SK-N-SH (cell line): ENCODE data around the gene CEACAM5. TPM values are rescaled to one million over a fixed set of nuclear protein-coding genes. Genes with fewer than 3 reads are reported as not detected.
A peak's percentile ranks its signal among the peaks of the same experiment; 100 is the strongest.
"Not testable (repeated sequence)": the region's sequence is repeated elsewhere in the genome, so short reads cannot be mapped to it uniquely, and the experiment has no call there.

Experiments used
- CTCF ChIA-PET: fragments of 300-600, 350-600 bp; formaldehyde crosslinking; extraction: SDS; loops from one replicate; lab custom pipeline; 2021; lab: Yijun Ruan, JAX
- POLR2A ChIA-PET: fragments of 350-600 bp; sonication (Branson Sonifier 250); formaldehyde crosslinking; extraction: SDS; loops from one replicate; lab custom pipeline; 2020; ENCODE audit warnings: antibody characterized with exemption, inconsistent platforms; lab: Yijun Ruan, JAX
- DNase-seq: peaks from one replicate; pipeline ENCODE4 v3.0.0; 2012
- H2AFZ ChIP-seq: fragments of 200-600 bp; sonication (generic); 2 replicates; pipeline ENCODE4 v1.8.1; 2016; ENCODE audit warnings: antibody characterized with exemption, mild to moderate bottlenecking, low read depth
- H3F3A ChIP-seq: fragments of 200-600 bp; sonication (generic); replicated peaks from 2 replicates; pipeline ENCODE3; 2016; ENCODE audit warnings: antibody characterized with exemption, mild to moderate bottlenecking; ENCODE audit not compliant: insufficient read depth
- H3K27ac ChIP-seq, 2 experiments: fragments of 200-500 bp in 1 of 2; fragments of 200-600 bp in 1 of 2; sonication (Bioruptor generic) in 1 of 2; sonication (generic), shearing (Covaris generic) in 1 of 2; 2 replicates each; pipeline versions ENCODE4 v1.5.1 to v1.6.1; 2014 to 2016; ENCODE audit warnings: low read depth in 2 of 2, inconsistent platforms in 1 of 2, low read length in 1 of 2, mild to moderate bottlenecking in 1 of 2, mixed read lengths in 1 of 2
- H3K27me3 ChIP-seq: fragments of 200-600 bp; sonication (generic), shearing (Covaris generic); 2 replicates; pipeline ENCODE4 v1.6.1; 2016; ENCODE audit warnings: mixed run types; ENCODE audit not compliant: insufficient read depth
- H3K36me3 ChIP-seq, 2 experiments: fragments of 200-500 bp in 1 of 2; fragments of 200-600 bp in 1 of 2; sonication (Bioruptor generic) in 1 of 2; sonication (generic) in 1 of 2; replicated peaks in 1 of 2; 2 replicates each; pipeline versions ENCODE3 to v1.5.1; 2014 to 2016; ENCODE audit warnings: low read length in 1 of 2, mild to moderate bottlenecking in 1 of 2; ENCODE audit not compliant: insufficient read depth in 2 of 2, control insufficient read depth in 1 of 2
- H3K4me1 ChIP-seq, 2 experiments: fragments of 200-500 bp in 1 of 2; fragments of 200-600 bp in 1 of 2; sonication (Bioruptor generic) in 1 of 2; sonication (generic), shearing (Covaris generic) in 1 of 2; 2 replicates each; pipeline versions ENCODE4 v1.5.1 to v1.6.1; 2014 to 2016; ENCODE audit warnings: low read depth in 1 of 2, low read length in 1 of 2, mixed run types in 1 of 2; ENCODE audit not compliant: insufficient read depth in 2 of 2, control insufficient read depth in 1 of 2
- H3K4me2 ChIP-seq: fragments of 200-600 bp; sonication (generic), shearing (Covaris generic); 2 replicates; pipeline ENCODE4 v1.6.1; 2017; ENCODE audit warnings: mixed run types
- H3K4me3 ChIP-seq, 2 experiments: fragments of 200-500 bp in 1 of 2; fragments of 200-600 bp in 1 of 2; sonication (Bioruptor generic) in 1 of 2; sonication (generic), shearing (Covaris generic) in 1 of 2; 2 replicates each; pipeline versions ENCODE4 v1.5.1 to v1.8.1; 2014 to 2016; ENCODE audit warnings: low read depth in 2 of 2, inconsistent platforms in 1 of 2, low read length in 1 of 2, mild to moderate bottlenecking in 1 of 2, mixed read lengths in 1 of 2, moderate library complexity in 1 of 2
- H3K79me2 ChIP-seq: fragments of 200-600 bp; sonication (generic); 2 replicates; pipeline ENCODE4 v1.8.1; 2017; ENCODE audit warnings: mild to moderate bottlenecking; ENCODE audit not compliant: insufficient read depth
- H3K9ac ChIP-seq: fragments of 200-600 bp; sonication (generic); 2 replicates; pipeline ENCODE4 v1.6.1; 2017; ENCODE audit warnings: mixed run types
- H3K9me2 ChIP-seq: fragments of 200-600 bp; sonication (generic); 2 replicates; pipeline ENCODE4 v1.6.1; 2017; ENCODE audit warnings: mixed run types
- H3K9me3 ChIP-seq: fragments of 200-600 bp; sonication (generic); 2 replicates; pipeline ENCODE4 v1.6.1; 2017; ENCODE audit warnings: mixed run types, mild to moderate bottlenecking, moderate library complexity
- H4K20me1 ChIP-seq: fragments of 200-600 bp; sonication (generic); 2 replicates; pipeline ENCODE4 v1.6.1; 2017; ENCODE audit warnings: mild to moderate bottlenecking, mixed run types; ENCODE audit not compliant: insufficient read depth
- CTCF ChIP-seq: fragments of 200-600 bp; sonication (generic); IDR thresholded peaks from 2 replicates; pipeline ENCODE4 v1.6.1; 2017; ENCODE audit warnings: antibody characterized with exemption, mild to moderate bottlenecking, moderate library complexity
- FOXJ3 ChIP-seq: sonication (generic); formaldehyde crosslinking; IDR thresholded peaks from 2 replicates; pipeline ENCODE4 v1.5.1; 2020; ENCODE audit warnings: mild to moderate bottlenecking, missing genetic modification reagents
- FOXM1 ChIP-seq: IDR thresholded peaks from 2 replicates; pipeline ENCODE4 v1.4.0; 2012; ENCODE audit warnings: low read depth, mild to moderate bottlenecking
- IRF3 ChIP-seq: fragments of 150-350 bp; IDR thresholded peaks from 2 replicates; pipeline ENCODE4 v1.6.1; 2016; ENCODE audit warnings: mild to moderate bottlenecking, low read depth, low read length
- RFX5 ChIP-seq: IDR thresholded peaks from 2 replicates; pipeline ENCODE4 v1.6.1; 2012; ENCODE audit warnings: mild to moderate bottlenecking, improper control_type of control experiment, low read length
- SMC3 ChIP-seq: IDR thresholded peaks from 2 replicates; pipeline ENCODE4 v1.6.1; 2012; ENCODE audit warnings: low read depth, low read length, improper control_type of control experiment
- WGBS: methylation state at CpG from one replicate; pipeline ENCODE4 v1.1.6; 2017; ENCODE audit warnings: low lambda C conversion rate; 5-methylcytosine and 5-hydroxymethylcytosine counted together
- polyA plus RNA-seq, 3 experiments: library from polyadenylated mRNA; depleted of rRNA; stranded (reverse); fragments of >200 nt; gene quantifications; 2 replicates each; pipeline ENCODE4 v1.2.3, GENCODE V29; 2012

Gene CEACAM5
- polyA plus RNA-seq, 1 of the 3 experiments (the other 2 are of a cell fraction) = not detected

GRCh38 chr19:41750248-41751134, 42.1 kb downstream of the CEACAM5 start:
- H3K4me2 ChIP-seq, POLR2A ChIA-PET: not testable (repeated sequence)

GRCh38 chr19:41753159-41753558, 44.7 kb downstream of the CEACAM5 start:
- CTCF ChIA-PET = interaction anchor here (0.6 to 5.3 kb wide), 29 partner anchors 9 to 1992 kb away, joined by 3 to 33 read pairs (median 4); partner anchors contain the start of gene CEACAM3
- Histone ChIP-seq H3K4me2 (no peak overlapping the region), H3K9me2 (no peaks in the 10 kb centered on the region), H3K9ac (no peak overlapping the region), H4K20me1 (no peaks in the 10 kb centered on the region), H3K4me1 (no peaks in the 10 kb centered on the region), H3K9me3 (no peaks in the 10 kb centered on the region), H3F3A (no peaks in the 10 kb centered on the region), H3K79me2 (no peaks in the 10 kb centered on the region), H3K36me3 (no peaks in the 10 kb centered on the region), H3K27me3 (peaks cover 17% of the 10 kb centered on the region; the same call in 1 of the 2 replicates), H2AFZ (no peak overlapping the region), H3K27ac (no peak overlapping the region), H3K4me3 (peak overlapping the region in 1 of 2 experiments; percentile 56; a peak in 1 of 4 replicates)
- no peak for TF ChIP-seq IRF3
- peak; percentile 23 for TF ChIP-seq SMC3
- no peak for TF ChIP-seq FOXJ3 (CRISPR knock-in tag)
- TF ChIP-seq CTCF = peak; percentile 72
- no peak for TF ChIP-seq FOXM1
- TF ChIP-seq RFX5 = no peak
- DNase-seq = peak; percentile 46
- WGBS = 6% methylated on average over 12 of the region's 12 CpGs
- POLR2A ChIA-PET = no interaction called here

More at GRCh38 chr19:41750248-41751134, 42.1 kb downstream of the CEACAM5 start:
- H3K9me2 ChIP-seq, H3K27ac ChIP-seq, H4K20me1 ChIP-seq, H3K9ac ChIP-seq, DNase-seq, H3K9me3 ChIP-seq, H3K4me1 ChIP-seq, H3F3A ChIP-seq, H3K36me3 ChIP-seq, H3K4me3 ChIP-seq, H3K79me2 ChIP-seq, H2AFZ ChIP-seq: not testable (repeated sequence)
- H3K27me3 ChIP-seq = peaks cover 37% of the 10 kb centered on the region
- 3% methylated on average over 5 of the region's 10 CpGs for WGBS
- CTCF ChIA-PET = interaction anchor here (0.9 to 5.2 kb wide), 2 partner anchors 35 to 45 kb away, joined by 3 to 21 read pairs; no protein-coding TSS in a partner anchor
